Transverse colon (tissue), 4 donors: ENCODE results near the gene SCN5A. TPM values are rescaled to one million over a fixed set of nuclear protein-coding genes. Genes with fewer than 3 reads are reported as not detected.

ENCODE experiments used
- DNase-seq: peaks from one replicate; pipeline ENCODE4 v3.0.0-alpha.2; 2019
- H3K27ac ChIP-seq, 4 donors: fragments of 200-600 bp; sonication (generic); 2 replicates each; pipeline ENCODE4 v1.5.1; 2016 to 2018; ENCODE audit warnings: inconsistent platforms in 4 of 4
- H3K27me3 ChIP-seq: fragments of 200-600 bp; sonication (generic); 2 replicates; pipeline ENCODE4 v1.5.1; 2017; ENCODE audit warnings: inconsistent platforms
- H3K36me3 ChIP-seq, 4 donors: fragments of 200-600 bp; sonication (generic); 2 replicates each; pipeline ENCODE4 v1.5.1; 2017 to 2019; ENCODE audit warnings: inconsistent platforms in 4 of 4
- H3K4me1 ChIP-seq, 4 donors: fragments of 200-600 bp; sonication (generic); 2 replicates each; pipeline ENCODE4 v1.5.1; 2017 to 2020; ENCODE audit warnings: inconsistent platforms in 4 of 4
- H3K4me3 ChIP-seq, 4 donors: fragments of 200-600 bp; sonication (generic); 1 replicate in 1 of 4; 2 replicates in 3 of 4; pipeline versions ENCODE4 v1.5.1 to v1.6.1; 2017 to 2019; ENCODE audit warnings: inconsistent platforms in 4 of 4
- H3K9me3 ChIP-seq, 2 donors: fragments of 200-600 bp; sonication (generic); 2 replicates each; pipeline ENCODE4 v1.5.1; 2017 to 2019; ENCODE audit warnings: inconsistent platforms in 2 of 2
- CTCF ChIP-seq, 5 experiments: fragments of 200-600 bp in 3 of 5; fragments of 450-650 bp in 2 of 5; sonication (generic) in 3 of 5; IDR thresholded peaks; 1 replicate in 2 of 5; 2 replicates in 3 of 5; pipeline ENCODE4 v1.5.1; 2016 to 2017; ENCODE audit warnings: antibody characterized with exemption in 5 of 5, inconsistent platforms in 3 of 5, mild to moderate bottlenecking in 2 of 5, moderate library complexity in 1 of 5
- EP300 ChIP-seq: sonication (generic); formaldehyde crosslinking; IDR thresholded peaks from one replicate; pipeline ENCODE4 v1.6.1; 2017; ENCODE audit warnings: antibody characterized with exemption, low read depth
- POLR2A ChIP-seq: fragments of 450-650 bp; IDR thresholded peaks from one replicate; pipeline ENCODE4 v1.6.1; 2016; ENCODE audit warnings: antibody characterized with exemption, mild to moderate bottlenecking, moderate library complexity
- POLR2AphosphoS5 ChIP-seq, 3 donors: sonication (generic); formaldehyde crosslinking; IDR thresholded peaks; one replicate each; pipeline ENCODE4 v1.6.1; 2016; ENCODE audit warnings: antibody characterized with exemption in 3 of 3
- WGBS, 2 donors: methylation state at CpG; one replicate each; pipeline ENCODE4 v1.1.5; 2018; ENCODE audit warnings: low coverage in 1 of 2; 5-methylcytosine and 5-hydroxymethylcytosine counted together
- in situ Hi-C, 4 donors: fragments of 200-750 bp; cut with MboI; loops; one replicate each; pipeline versions ENCODE4 v1.15.0 to v1.15.1; 2017; ENCODE audit warnings: low sequenced_read_pairs in 3 of 4, low pct_ligation_motif_present in 1 of 4, low pct_unique_long_range_greater_than_20kb in 1 of 4
- intact Hi-C: fragments of 100-400 bp; cut with DNase I; formaldehyde crosslinking; loops from one replicate; pipeline ENCODE4 v1.15.1; 2023; ENCODE audit warnings: low total_unique reads
- total RNA-seq, 4 donors: library from RNA; depleted of rRNA; stranded (reverse); fragments of >200 nt; gene quantifications; one replicate each; pipeline ENCODE4 v1.1.0, GENCODE V29; 2016

Gene SCN5A
- total RNA-seq, 4 donors from 2014 or later = 0.16 to 0.27 TPM; not detected in 2

GRCh38 chr3:38613426-38613825 is 36.1 kb downstream of the SCN5A start:
- intact Hi-C loops (no loop called here), in situ Hi-C loops (no loop called here)
- Histone ChIP-seq H3K36me3 (no peaks in the 10 kb centered on the region), H3K4me3 (no peak overlapping the region), H3K27ac (no peak overlapping the region), H3K27me3 (no peaks in the 10 kb centered on the region), H3K9me3 (no peaks in the 10 kb centered on the region), H3K4me1 (no peaks in the 10 kb centered on the region)
- TF ChIP-seq POLR2A (no peak), POLR2AphosphoS5 (IDR thresholded peaks at IDR 0.05) (no peak), CTCF (IDR thresholded peaks at IDR 0.05) (no peak)
- no peak for DNase-seq
- WGBS, 2 donors = 90 to 92% methylated on average over 2 to 5 of the region's 5 CpGs

- Histone ChIP-seq H3K4me3 (no peak overlapping the region), H3K36me3 (no peaks in the 10 kb centered on the region), H3K9me3 (no peaks in the 10 kb centered on the region), H3K27me3 (no peaks in the 10 kb centered on the region), H3K4me1 (no peaks in the 10 kb centered on the region), H3K27ac (no peak overlapping the region)
- intact Hi-C loops (no loop called here), in situ Hi-C loops (no loop called here)
- TF ChIP-seq POLR2AphosphoS5 (IDR thresholded peaks at IDR 0.05) = no peak
- no peak for TF ChIP-seq CTCF (IDR thresholded peaks at IDR 0.05)
- no peak for TF ChIP-seq EP300
- no peak for TF ChIP-seq POLR2A
- WGBS, 2 donors = 89 to 100% methylated on average over 2 to 4 of the region's 4 CpGs
- DNase-seq = no peak
These were observed 37.6 kb downstream of the SCN5A start for GRCh38 chr3:38611866-38612265.

- H3K4me3 ChIP-seq = no peak overlapping the region
- no peaks in the 10 kb centered on the region for H3K27me3 ChIP-seq
- no peaks in the 10 kb centered on the region for H3K4me1 ChIP-seq
- no peak overlapping the region for H3K27ac ChIP-seq
- H3K36me3 ChIP-seq = no peaks in the 10 kb centered on the region
- in situ Hi-C loops (no loop called here), intact Hi-C loops (no loop called here)
- 83% methylated on average over 5 of the region's 5 CpGs; no CpG with 5 or more reads in 1 of the 2 donors for WGBS, 2 donors
- no peaks in the 10 kb centered on the region for H3K9me3 ChIP-seq
- TF ChIP-seq EP300 = no peak
- no peak for TF ChIP-seq POLR2AphosphoS5 (IDR thresholded peaks at IDR 0.05)
- no peak for TF ChIP-seq POLR2A
- no peak for TF ChIP-seq CTCF (IDR thresholded peaks at IDR 0.05)
- no peak for DNase-seq
These were observed 38.6 kb downstream of the SCN5A start for GRCh38 chr3:38610934-38611333.

- H3K27me3 ChIP-seq = no peaks in the 10 kb centered on the region
- TF ChIP-seq POLR2A (no peak), POLR2AphosphoS5 (IDR thresholded peaks at IDR 0.05) (no peak), CTCF (IDR thresholded peaks at IDR 0.05) (no peak), EP300 (no peak)
- intact Hi-C loops = no loop called here
- H3K4me3 ChIP-seq = no peak overlapping the region
- no peaks in the 10 kb centered on the region for H3K36me3 ChIP-seq
- DNase-seq = no peak
- no peaks in the 10 kb centered on the region for H3K9me3 ChIP-seq
- no peak overlapping the region for H3K27ac ChIP-seq
- 81% methylated on average over 6 of the region's 6 CpGs; no CpG with 5 or more reads in 1 of the 2 donors for WGBS, 2 donors
- in situ Hi-C loops = no loop called here
- no peaks in the 10 kb centered on the region for H3K4me1 ChIP-seq
These were observed 39.1 kb downstream of the SCN5A start for GRCh38 chr3:38610436-38610835.
